HG03039 (cell line): ENCODE data around the gene CCDC102A.

ENCODE experiments used
- ATAC-seq: cut with Tn5 transposase; IDR thresholded peaks from one replicate; pipeline ENCODE4 v1.9.1; 2021; ENCODE audit warnings: mild to moderate bottlenecking, moderate library complexity; ENCODE audit not compliant: unreplicated experiment

The CCDC102A gene

GRCh38 chr16:57468346-57468745 lies 68.0 kb downstream of the CCDC102A start:
- no peak for ATAC-seq

GRCh38 chr16:57464523-57464922 lies 71.8 kb downstream of the CCDC102A start:
- ATAC-seq = no peak

- ATAC-seq = no peak
These were observed 73.4 kb downstream of the CCDC102A start for GRCh38 chr16:57462978-57463362.

GRCh38 chr16:57462209-57462977 lies 74.0 kb downstream of the CCDC102A start, which contains the start of gene POLR2C:
TSS of gene POLR2C (plus strand) at chr16:57462679. CDS start at chr16:57462725, 46 bp downstream.
- ATAC-seq = no peak
